ENCODE results near the gene PCARE.
"Not testable (repeated sequence)": the region's sequence is repeated elsewhere in the genome, so short reads cannot be mapped to it uniquely, and the experiment has no call there.

Gene PCARE

DNA sequence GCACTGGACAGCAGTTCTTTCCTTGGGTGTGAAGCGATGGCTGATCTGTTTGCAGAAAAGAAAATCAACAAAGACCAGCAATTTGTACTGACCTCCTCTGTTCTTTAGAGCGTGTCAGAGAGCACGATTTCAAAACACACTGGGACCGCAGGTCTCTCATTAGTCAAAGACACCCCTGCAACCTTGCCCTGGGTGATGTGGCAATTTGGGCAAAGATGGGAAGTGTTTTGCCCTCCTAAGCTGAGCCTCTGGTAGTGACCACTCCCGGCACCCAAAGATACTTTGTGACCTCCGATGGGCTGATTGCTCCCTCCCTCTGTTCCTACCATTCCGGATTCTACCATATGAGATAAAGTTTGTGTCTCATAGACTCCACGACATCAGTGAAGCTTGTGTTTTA, 22.6 kb upstream of the PCARE start:
- DNase-seq, result no peak

DNA sequence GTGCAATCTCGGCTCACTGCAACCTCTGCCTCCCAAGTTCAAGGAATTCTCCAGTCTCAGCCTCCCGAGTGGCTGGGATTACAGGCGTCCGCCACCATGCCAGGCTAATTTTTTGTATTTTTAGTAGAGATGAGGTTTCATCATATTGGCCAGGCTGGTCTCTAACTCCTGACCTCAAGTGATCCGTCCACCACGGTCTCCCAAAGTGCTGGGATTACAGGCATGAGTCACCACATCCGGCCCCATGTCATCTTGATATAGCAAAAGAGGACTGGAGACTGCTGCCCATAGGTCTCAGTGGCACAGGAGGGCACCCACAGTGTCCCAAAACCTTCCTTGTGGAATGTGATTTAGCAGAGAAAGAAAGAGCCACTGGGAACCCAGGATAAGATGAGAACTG, 16.0 kb upstream of the PCARE start:
- not testable (repeated sequence) for DNase-seq

DNA sequence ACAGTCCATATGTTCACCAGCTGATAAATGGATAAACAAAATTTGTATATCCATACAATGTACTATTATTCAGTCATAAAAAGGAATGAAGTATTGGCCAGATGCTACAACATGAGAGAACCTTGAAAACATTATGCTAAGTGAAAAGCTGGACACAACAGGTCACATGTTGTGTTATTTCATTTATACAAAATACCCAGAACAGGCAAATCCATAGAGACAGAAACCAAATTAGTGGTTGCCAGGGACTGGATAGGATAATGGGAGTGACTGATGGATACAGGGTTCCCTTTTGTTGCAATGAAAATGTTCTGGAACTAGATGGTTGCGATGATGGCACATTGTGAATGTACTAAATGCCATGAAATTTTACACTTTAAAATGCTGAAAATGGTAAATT, 10.2 kb upstream of the PCARE start:
- DNase-seq, result no peak

DNA sequence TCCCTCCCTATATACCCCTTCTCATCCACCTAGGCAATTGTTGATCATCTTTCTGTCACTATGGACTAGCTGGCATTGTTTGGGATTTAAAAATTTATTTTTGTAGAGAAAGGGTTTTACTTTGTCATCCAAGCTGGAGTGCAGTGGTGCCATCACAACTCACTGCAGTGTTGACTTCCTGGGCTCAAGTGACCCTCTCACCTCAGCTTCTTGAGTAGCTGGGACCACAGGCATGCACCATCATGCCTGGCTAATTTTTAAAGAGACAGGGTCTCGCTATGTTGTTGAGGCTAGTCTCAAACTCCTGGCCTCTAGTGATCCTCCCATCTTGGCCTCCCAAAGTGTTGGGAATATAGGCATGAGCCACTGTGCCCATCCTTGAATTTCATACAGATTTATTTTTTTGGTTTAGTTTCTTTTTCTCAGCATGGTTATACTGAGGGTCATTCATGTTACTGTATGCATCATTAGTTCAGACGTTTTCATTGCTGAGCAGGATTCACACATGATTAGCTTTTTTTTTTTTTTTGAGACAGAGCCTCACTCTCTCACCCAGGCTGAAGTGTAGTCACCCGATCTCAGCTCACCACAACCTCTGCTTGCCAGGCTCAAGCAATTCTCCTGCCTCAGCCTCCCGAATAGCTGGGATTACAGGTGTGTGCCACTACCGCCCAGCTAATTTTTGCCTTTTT, 8.6 kb upstream of the PCARE start:
- DNase-seq, result no peak

DNA sequence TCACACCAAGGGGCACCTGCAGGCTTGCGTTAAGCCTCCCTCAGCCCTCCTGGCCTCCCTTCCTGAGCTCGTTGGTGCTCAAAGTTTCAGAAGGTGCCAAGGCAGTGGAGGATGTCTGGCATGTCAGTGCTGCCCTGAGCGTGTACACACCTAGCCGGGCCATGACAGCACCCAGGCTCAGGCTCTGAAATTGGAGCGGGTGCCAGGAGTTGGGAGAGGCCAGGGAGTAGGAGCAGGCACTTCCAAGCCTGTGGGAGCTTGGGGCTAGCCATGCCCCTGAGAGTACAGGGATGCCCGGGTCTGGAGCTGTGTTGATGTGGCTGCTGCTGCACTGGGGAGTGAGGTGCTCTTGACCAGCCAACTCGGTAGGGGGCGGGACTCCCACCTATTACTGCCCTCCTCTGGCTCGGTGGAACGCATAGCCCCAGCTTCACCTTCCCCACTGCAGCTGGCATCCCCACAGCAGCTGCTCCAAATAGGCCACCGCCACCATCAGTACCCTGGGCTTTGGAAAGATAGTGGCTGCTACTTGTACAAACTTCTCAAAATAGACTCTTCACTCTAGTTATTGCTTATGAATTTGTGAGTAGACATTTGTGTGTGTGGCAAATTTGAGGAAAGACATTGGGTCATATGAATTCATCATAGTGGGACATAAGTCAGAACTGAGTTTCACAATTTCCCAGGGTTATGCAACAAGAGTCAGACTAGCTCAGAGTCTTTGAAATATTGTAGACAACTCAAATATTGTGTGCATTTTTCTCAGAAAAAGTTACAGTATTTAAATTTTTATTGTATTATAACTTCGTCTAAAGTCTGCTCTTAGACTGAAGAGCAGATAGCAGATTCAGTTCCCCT, 6.8 kb upstream of the PCARE start:
- no peak for DNase-seq

DNA sequence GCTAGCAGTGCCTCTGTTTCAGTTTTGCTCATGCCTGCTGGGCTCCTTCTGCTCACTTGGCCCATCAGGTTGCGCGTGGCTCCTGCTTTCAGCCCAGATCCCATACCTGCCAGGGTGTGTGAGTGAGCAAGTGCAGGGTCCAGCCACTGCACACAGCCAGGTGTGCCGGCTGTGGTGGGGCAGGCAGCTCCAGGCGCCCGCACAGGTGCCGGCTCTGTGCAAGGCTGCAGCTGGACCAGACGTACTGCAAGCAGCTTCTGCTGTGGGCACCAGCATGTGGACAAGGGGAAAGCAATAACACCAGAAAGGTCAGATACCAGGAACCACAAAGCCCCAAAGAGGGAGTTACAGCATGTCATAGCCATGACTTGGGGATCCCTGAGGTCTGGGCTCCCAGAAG, 5.6 kb upstream of the PCARE start:
- no peak for DNase-seq

DNA sequence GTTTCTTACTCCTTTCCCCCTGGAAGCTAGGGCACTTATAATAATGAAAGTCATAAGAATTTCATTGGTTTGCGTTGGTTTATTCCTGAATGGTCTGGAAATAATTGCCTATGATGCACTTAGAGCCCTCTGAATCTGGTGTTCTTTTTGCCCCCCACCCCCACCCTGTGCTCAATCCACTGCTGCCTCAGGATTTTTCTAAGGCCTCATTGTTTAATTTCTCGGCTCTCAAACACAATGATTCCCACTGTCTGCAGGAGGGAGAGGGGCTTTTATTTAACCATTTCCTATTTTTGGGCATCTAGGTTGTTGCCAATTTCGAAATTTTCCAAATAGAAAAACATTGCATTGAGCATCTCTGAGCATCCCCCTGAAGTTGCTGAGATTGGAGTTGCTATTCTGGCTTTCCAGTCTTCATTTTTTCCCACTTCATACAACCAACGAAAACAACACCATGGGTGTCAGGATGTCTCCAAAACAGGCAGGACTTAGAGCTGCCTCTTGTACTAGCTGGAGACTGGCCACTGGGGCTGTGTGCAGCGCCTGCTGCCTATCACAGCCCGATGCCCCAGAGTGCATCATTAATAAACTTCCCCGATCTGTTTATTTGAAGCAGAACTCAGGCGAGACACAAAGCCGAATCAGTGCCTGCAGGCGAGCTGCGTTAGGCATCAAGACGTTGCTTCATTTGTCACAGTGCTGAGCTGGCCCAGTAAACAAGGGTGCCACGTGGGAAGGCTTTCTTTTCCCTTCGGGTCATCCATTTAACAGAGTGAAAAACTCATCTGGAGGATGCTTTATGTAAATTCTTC, 1.8 kb upstream of the PCARE start:
- no peak for DNase-seq

DNA sequence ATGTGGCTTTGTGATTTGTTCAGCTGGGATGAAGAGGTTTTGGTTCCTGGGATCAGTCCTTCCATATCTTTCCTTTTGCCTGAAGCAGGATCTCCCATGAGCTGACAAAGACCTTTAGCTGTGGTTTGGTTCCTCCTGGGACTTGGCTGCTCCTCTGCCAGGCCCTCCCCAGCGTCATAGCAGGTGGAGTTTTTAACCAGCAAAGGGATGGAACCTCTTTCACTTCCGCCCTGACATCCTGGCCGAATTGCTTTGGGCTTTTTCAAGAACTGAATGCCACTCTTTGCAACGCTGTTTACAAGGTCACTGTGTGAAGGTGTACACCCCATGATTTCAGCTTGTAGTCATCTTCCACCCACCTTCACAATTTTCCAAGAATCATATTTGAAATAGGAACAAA, 390 bp downstream of the PCARE start:
- no peak for DNase-seq

DNA sequence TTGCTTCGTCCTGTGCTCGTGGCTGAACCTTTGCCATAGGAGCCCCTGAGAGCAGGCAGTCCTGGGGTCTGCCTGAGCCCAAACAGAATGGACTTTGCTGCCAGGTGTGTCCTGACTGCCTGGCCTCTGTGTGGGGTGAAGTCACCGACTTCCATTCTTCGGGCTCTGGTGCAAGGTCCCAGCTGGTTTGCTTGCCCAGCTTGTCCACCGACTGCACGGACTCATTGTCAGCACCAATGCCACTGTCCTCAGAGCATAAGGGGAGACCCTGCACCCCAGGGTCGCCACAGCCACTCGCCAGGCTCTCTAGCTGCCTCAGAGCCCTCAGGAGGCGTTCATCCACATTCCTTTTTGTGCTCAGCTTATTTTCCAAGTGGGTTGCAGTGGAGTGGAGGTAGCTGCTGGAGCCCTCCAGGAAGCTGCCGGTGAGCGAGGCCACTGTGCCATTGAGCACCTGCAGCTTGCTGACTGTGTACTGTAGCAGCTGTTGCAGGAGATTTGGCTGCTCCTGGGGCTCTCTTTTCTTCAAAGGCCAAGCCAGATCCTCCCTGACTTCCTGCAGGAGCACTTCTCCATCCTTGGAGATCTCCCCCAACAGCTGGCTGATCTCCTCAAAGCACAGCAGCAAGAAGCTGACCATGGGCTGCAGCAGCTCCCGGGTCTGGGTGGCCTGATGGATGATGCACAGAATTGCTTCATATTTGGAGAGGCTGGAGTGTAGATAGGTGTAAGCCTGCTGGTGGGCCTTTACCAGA, 1.2 kb downstream of the PCARE start:
- no peak for DNase-seq

DNA sequence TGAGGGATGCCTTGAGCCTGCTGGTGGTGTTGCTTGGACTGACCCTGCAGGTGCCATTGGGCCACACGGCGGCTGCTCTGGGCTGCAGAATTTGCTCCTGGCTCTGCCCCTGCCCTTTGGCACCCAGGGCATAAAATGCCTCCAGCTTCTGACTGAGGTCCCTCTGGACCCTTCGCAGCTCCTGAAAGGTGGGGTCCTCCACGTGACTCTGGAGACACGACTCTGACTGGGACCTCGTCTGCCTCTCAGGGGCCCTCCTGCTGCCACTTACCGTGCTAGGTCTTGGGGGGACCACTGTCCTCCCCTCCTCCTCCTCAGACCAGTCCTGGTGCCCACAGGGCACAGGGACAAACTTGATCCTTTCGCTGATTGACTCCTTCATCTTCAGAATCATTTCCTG, 2.1 kb downstream of the PCARE start:
- DNase-seq, result no peak

DNA sequence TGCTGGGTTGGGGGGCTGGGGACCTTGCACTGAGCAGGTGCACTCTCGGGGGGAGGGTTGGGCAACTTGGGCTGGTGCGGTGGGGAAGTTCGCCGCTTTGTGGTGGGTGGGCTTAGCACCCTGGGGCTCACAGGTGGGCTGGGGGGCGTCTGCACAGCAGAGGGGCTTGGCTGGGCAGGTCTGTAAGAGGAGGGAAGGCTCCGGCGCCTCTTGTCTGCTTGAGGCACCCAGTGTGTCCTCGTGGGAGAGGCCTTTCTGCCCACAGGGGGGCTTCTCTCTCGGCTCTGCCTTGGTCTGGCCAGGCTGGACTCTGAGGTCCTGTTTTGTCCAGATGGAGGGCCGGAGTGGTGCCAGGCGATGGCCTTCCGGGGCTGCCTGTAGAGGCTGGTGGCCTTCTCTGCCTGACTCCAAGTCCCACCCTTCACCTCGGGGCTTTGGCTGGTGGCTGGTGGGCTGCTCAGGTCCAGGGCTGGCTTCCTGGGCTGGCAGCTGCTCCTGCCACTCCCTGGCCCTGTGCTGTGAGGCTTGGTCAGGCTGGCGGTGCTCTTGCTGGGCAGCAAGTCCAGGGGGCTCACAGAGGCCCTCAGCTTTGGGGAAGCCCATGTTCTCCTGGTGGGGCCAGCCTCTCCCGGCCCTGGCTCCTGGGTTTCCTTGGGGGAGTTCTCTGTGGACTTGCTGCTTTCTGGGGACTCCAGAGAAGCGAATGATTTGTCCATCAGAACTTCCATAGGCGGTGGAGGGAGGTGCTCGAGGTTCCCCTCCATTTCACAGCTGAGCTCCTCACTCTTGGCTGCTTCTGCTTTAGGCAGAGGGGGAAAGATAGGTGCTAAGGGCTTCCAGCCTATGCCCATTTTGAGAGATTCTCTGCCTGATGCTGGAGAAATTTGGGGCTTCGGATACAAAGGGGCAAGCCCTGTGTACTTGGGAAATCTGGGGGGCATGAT, 3.0 kb downstream of the PCARE start:
- DNase-seq, result no peak

DNA sequence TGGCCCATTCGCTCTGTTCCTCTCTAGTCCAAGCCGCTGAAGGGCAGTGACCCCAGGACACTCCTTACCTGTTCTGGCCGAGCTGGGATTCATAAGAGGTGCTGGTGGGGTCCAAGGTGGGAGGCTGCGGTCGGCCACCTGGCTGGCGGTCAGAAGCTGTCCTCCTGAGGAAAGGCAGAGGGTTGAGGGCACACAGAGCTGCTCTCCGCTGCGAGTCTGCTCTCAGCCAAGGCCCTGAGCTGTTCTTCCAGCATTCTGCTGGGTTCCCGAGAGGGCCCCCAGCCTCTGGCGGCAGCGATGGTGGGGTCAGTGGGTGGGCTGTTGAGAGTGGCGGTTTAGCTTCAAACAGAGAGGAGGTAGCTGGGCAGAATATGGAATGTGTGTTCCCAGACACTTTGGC, 3.8 kb downstream of the PCARE start:
- DNase-seq, result no peak

DNA sequence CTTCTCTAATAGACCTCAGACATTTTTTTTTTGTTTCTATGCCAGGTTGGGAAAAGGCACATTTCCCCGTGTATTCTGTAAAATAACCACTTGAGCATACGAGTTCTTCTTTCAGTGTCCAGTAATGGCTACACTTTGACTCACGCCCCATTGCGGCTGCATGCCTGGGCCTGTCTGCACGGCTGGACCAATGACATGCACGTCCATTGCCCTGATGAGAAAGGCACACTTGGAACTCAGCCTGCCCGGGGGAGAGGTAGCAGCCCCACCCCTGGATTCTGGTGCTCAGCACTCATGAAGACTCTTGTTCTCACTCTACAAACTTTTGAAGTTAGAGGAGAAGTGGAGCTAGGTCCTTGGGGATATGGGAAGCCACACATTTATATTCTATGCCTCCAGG, 5.8 kb downstream of the PCARE start:
- DNase-seq, result no peak

DNA sequence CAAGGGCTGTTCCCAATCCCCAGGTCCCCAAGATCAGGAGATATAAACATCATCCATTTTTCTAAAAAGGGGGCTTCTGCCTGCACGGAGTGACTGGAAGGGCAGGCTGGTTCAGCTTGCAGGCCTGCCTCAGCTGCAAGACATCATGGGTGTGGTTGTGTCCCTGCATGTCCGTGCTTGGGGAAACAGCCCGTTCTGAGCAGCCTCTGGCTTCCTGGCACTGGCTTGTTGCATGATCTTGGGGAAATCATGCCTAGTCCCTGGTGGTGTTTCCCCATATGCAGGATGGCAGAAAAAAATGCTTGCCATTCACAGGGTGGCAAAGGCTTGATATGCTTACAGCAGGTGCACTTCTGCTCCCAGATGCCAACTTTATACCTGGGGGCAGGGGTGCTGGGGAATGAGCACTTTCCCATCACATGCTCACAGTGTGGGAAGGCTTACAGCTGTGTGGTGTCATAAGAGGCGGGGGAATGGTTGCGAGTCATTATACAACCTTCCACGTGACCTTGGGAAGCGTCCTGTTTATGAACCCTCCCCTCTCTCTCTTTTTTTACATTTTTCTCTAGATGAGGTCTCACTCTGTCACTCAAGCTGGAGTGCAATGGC, 7.2 kb downstream of the PCARE start:
- peak in 1 of 2 donors; percentile 15 for DNase-seq

DNA sequence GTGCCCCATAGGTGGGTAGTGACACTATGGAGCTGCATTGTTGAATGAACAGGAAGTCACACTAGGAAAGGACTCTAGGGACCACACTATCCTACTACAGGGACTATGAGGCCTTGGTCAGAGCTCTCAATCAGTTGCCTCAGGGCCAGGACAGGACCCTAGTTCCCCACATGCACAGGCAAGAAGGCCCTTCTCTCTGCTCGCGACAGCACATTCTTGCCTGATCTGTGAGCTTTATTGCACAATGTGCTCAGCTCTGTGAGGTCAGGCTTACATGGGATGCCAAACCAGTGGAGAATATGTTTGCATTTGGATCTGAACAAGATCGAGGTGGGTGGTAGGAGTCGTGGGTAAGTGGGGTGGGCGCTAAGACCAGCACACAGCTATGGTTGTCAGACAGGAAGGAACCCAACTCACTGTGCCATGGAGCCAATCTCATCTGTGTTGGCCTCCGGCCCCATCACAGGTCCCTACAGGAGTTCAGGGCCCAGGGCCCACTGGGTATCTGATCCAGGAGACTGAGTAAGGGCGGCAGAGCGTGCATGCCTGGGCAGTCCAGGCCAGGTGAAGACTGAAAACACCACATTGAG, 8.0 kb downstream of the PCARE start:
- DNase-seq, result no peak

DNA sequence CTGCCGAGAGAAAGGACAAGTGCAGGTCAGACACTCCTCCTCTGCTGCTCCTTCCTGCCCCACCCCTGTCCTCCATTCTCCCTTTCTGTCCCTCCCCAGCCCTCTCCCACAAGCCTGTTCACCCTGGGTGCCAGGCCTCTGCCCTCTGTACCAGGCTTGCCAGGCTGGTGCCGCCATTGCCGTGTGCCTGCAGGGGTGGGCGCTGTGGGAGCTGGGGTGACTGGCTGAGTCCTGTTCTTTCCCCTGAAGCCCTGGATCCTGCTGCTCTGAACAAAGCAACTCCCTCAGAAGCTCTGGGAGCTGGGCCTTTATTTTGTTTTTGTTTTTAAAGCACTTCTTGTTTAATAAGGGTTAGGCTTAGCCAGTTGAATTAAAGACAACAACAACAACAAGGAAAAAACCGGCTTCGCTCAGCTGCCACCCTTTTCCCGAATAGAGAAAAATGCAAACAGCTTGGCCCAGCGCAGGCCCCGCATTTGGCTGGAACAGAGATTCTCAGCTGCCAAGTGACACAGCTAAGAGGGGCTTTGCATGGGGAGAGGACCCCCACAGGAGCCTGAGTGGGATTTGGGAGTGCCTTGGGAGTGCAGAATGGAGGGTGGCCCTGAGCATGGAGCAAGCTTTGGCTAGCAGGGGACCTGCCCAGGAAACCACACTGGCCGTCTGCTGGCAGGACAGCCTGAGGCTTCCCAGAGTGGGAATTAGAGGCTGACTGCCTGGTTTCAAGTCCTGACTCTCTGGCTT, 9.1 kb downstream of the PCARE start:
- no peak for DNase-seq

DNA sequence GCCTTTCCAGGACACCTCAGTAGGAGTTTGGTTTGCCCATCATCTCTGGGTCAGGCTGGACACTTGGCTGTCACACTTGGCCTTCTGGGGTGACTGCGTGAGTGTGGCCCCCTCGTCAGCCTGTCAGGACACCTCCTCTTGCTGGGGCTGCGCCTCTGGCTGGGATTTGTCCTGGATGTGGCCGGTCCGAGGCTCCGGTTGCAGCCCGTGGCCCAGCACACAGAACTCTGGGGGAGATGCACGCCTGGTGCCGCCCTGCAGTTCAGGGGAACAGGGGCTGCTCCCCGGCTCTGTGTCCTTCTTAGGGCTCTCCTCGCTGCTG, 9.6 kb downstream of the PCARE start:
- DNase-seq, result no peak

DNA sequence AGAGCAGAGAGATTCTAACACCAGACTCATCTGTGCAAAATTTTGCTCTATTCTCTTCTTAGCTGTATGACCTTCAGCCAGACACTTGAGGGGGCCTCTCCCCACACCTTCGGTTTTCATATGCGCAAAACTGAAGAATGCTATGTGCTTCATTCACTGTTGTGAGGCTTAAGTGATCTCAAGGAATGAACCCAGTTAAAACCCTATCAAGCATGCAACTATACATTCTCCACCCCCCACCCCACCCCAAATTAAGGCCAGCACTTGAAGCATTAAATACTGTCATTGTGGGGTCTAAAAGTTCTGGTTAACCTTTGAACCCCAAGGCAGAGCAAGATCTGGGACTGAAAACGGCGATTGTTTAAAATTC, 10.0 kb downstream of the PCARE start:
- no peak for DNase-seq

DNA sequence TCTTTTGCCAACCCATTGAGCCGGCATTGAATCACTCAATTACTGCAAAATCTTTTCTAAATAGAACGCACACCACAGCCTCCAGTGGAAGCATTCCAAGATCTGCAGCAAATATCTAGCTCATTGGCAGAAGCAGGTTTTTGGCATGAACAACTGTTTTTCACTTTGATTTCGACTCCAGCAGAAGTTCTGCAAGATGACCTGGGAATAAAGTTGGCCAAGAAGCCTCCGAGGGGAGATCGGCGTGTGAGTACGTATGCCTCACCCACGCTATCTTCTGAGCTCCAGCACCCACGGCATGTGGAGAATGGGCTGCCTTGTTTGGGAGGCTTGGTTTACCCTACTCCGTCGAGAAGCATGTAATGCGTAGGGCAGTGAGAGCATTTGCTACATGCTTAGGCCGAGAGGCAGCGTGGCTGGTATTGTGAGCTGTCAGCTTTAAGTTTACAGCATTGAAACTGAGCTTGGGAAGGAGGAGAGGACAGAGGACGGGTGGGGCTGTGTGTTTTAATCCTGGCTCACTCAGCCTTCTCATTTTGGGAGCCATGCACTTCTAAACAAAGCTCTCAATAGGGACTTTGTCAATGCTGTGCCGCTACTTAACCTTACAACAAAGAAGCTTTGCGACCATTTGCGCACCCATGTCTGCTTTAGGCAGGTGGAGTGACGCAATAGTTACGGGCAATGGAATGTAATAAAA, 10.5 kb downstream of the PCARE start:
- no peak for DNase-seq

DNA sequence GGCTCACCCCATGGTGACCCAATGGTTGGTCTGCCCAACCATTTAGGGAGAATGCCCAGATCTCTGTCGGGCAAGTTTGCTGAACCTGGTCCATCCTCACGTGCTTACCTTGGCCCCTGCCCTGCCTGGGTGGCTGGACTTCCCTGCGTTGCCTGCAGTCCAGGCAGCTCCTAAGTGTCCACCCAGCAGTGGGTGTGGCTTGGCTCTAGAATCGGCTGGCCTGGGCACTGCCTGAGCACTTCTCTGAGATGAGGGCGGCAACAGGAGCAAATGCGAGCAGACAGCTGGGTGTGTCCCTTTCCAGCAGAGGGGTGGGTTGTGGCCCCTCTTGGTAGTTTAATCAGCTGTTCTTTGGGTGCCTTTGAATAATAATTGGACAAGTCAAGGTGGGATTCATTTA, 11.3 kb downstream of the PCARE start:
- DNase-seq, result no peak

All from CD4-positive, alpha-beta T cell treated with Interferon alpha-2 for 1 hour (primary cell).